ENCODE data around the gene APPL2.

APPL2 gene

GRCh38 chr12:105227879-105228278 lies 8.1 kb downstream of the APPL2 start:
- Histone ChIP-seq H3K36me3 (ENCODE audit: control insufficient read depth, low read length) (peaks cover 33% of the 10 kb centered on the region), H3K4me2 (ENCODE audit: low read length) (no peak overlapping the region), H3K79me2 (ENCODE audit: control insufficient read depth, low read length) (peaks cover 9% of the 10 kb centered on the region), H3K4me3 (ENCODE audit: low read length) (no peak overlapping the region), H3K27me3 (ENCODE audit: control insufficient read depth, low read length) (no peaks in the 10 kb centered on the region), H4K20me1 (ENCODE audit: control insufficient read depth, insufficient read depth, low read depth, low read length) (no peaks in the 10 kb centered on the region), H3F3A (ENCODE audit: control insufficient read depth, insufficient read depth) (no peaks in the 10 kb centered on the region), H3K4me1 (ENCODE audit: control insufficient read depth, low read length) (peaks cover 8% of the 10 kb centered on the region), H3K27ac (ENCODE audit: low read depth, low read length) (no peak overlapping the region), H3K9me3 (ENCODE audit: control insufficient read depth, insufficient read depth, low read length) (no peaks in the 10 kb centered on the region), H3K9me2 (replicated peaks; ENCODE audit: control insufficient read depth, low read length) (no peaks in the 10 kb centered on the region)
- TF ChIP-seq CTCF (IDR thresholded peaks at IDR 0.05; ENCODE audit: low read depth, low read length, poor library complexity, severe bottlenecking), result no peak
- TF ChIP-seq EZH2phosphoT487 (IDR thresholded peaks at IDR 0.05; ENCODE audit: borderline replicate concordance, low read length), result no peak

GRCh38 chr12:105226219-105226618 lies 9.8 kb downstream of the APPL2 start:
- Histone ChIP-seq H3K4me1 (ENCODE audit: control insufficient read depth, low read length) (no peaks in the 10 kb centered on the region), H3K4me2 (ENCODE audit: low read length) (no peak overlapping the region), H3K9me3 (ENCODE audit: control insufficient read depth, insufficient read depth, low read length) (no peaks in the 10 kb centered on the region), H3K4me3 (ENCODE audit: low read length) (no peak overlapping the region), H3K79me2 (ENCODE audit: control insufficient read depth, low read length) (peaks cover under 1% of the 10 kb centered on the region; the same call in 1 of the 2 replicates), H3K27ac (ENCODE audit: low read depth, low read length) (no peak overlapping the region), H3K9me2 (replicated peaks; ENCODE audit: control insufficient read depth, low read length) (no peaks in the 10 kb centered on the region), H3K27me3 (ENCODE audit: control insufficient read depth, low read length) (no peaks in the 10 kb centered on the region), H3F3A (ENCODE audit: control insufficient read depth, insufficient read depth) (no peaks in the 10 kb centered on the region), H3K36me3 (ENCODE audit: control insufficient read depth, low read length) (peaks cover 31% of the 10 kb centered on the region), H4K20me1 (ENCODE audit: control insufficient read depth, insufficient read depth, low read depth, low read length) (no peaks in the 10 kb centered on the region)
- no peak for TF ChIP-seq EZH2phosphoT487 (IDR thresholded peaks at IDR 0.05; ENCODE audit: borderline replicate concordance, low read length)

GRCh38 chr12:105225505-105226015 lies 10.4 kb downstream of the APPL2 start:
- H3K9me3 ChIP-seq (ENCODE audit: control insufficient read depth, insufficient read depth, low read length), result no peaks in the 10 kb centered on the region
- no peaks in the 10 kb centered on the region for H3K79me2 ChIP-seq (ENCODE audit: control insufficient read depth, low read length)
- no peaks in the 10 kb centered on the region for H4K20me1 ChIP-seq (ENCODE audit: control insufficient read depth, insufficient read depth, low read depth, low read length)
- peaks cover 25% of the 10 kb centered on the region for H3K36me3 ChIP-seq (ENCODE audit: control insufficient read depth, low read length)
- H3F3A ChIP-seq (ENCODE audit: control insufficient read depth, insufficient read depth), result no peaks in the 10 kb centered on the region
- no peak overlapping the region for H3K27ac ChIP-seq (ENCODE audit: low read depth, low read length)
- H3K27me3 ChIP-seq (ENCODE audit: control insufficient read depth, low read length), result no peaks in the 10 kb centered on the region
- no peak overlapping the region for H3K4me3 ChIP-seq (ENCODE audit: low read length)
- no peaks in the 10 kb centered on the region for H3K4me1 ChIP-seq (ENCODE audit: control insufficient read depth, low read length)
- no peaks in the 10 kb centered on the region for H3K9me2 ChIP-seq (replicated peaks; ENCODE audit: control insufficient read depth, low read length)
- H3K4me2 ChIP-seq (ENCODE audit: low read length), result no peak overlapping the region
- no peak for TF ChIP-seq EZH2phosphoT487 (IDR thresholded peaks at IDR 0.05; ENCODE audit: borderline replicate concordance, low read length)
- no peak for TF ChIP-seq CTCF (IDR thresholded peaks at IDR 0.05; ENCODE audit: low read depth, low read length, poor library complexity, severe bottlenecking)

- Histone ChIP-seq H3K27ac (ENCODE audit: low read depth, low read length) (no peak overlapping the region), H3K36me3 (ENCODE audit: control insufficient read depth, low read length) (peaks cover 26% of the 10 kb centered on the region), H3K4me1 (ENCODE audit: control insufficient read depth, low read length) (no peaks in the 10 kb centered on the region), H3F3A (ENCODE audit: control insufficient read depth, insufficient read depth) (no peaks in the 10 kb centered on the region), H3K4me2 (ENCODE audit: low read length) (no peak overlapping the region), H4K20me1 (ENCODE audit: control insufficient read depth, insufficient read depth, low read depth, low read length) (no peaks in the 10 kb centered on the region), H3K4me3 (ENCODE audit: low read length) (no peak overlapping the region), H3K9me2 (replicated peaks; ENCODE audit: control insufficient read depth, low read length) (no peaks in the 10 kb centered on the region), H3K9me3 (ENCODE audit: control insufficient read depth, insufficient read depth, low read length) (no peaks in the 10 kb centered on the region), H3K27me3 (ENCODE audit: control insufficient read depth, low read length) (no peaks in the 10 kb centered on the region), H3K79me2 (ENCODE audit: control insufficient read depth, low read length) (no peaks in the 10 kb centered on the region)
- TF ChIP-seq EZH2phosphoT487 (IDR thresholded peaks at IDR 0.05; ENCODE audit: borderline replicate concordance, low read length) (no peak), CTCF (IDR thresholded peaks at IDR 0.05; ENCODE audit: low read depth, low read length, poor library complexity, severe bottlenecking) (no peak)
Measured at GRCh38 chr12:105224399-105224798, 11.6 kb downstream of the APPL2 start.

Data from DOHH2 (cell line).